NCI-H187 treated with DMSO at 0.1 percent for 48 hours (cell line): ENCODE results near the gene ZC4H2.
"Not testable (repeated sequence)": the region's sequence is repeated elsewhere in the genome, so short reads cannot be mapped to it uniquely, and the experiment has no call there.

ENCODE experiments used
- DNase-seq: peaks from one replicate; lab custom pipeline; 2025; lab: John Stamatoyannopoulos, UW

Gene ZC4H2, protein sequence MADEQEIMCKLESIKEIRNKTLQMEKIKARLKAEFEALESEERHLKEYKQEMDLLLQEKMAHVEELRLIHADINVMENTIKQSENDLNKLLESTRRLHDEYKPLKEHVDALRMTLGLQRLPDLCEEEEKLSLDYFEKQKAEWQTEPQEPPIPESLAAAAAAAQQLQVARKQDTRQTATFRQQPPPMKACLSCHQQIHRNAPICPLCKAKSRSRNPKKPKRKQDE

DNA sequence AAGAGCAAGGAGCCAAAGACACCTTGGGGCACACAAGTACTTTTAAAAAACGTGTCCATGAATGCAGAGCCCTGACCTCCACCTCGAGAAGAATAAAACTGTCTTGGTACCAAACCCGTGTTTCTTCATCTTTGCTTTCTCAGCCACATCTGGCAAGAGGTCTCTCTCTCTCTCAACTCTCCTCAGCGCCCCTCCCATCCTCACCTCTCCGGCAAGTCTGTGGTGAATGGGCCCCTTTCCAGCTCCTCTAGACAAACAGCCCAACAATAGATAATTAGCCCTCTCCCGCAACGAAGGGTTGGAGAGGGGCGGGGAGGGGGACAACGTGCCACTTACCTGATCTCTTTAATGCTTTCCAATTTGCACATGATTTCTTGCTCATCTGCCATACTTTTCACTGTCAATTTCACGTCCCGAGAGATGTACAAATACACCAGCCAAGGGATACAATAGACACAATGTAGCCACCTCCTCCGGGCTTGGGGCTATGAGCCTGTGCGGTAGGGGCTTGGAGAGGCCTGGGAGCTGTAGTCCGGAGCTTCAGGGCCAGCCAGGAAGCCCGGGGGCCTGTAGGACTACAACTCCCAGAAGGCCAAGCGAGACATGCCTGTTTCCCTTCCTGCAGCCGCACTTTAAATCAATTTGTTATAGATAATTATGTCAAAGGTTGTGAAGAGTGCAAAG is at the start of gene ZC4H2:
Gene ZC4H2 (minus strand): TSS at position 462 of the 684 bp plus-strand sequence. CDS start 73 bp downstream, at position 389.
- no peak for DNase-seq

- DNase-seq = no peak
Observed at GRCh38 chrX:65017451-65017850, 41.2 kb upstream of the ZC4H2 start.

DNA sequence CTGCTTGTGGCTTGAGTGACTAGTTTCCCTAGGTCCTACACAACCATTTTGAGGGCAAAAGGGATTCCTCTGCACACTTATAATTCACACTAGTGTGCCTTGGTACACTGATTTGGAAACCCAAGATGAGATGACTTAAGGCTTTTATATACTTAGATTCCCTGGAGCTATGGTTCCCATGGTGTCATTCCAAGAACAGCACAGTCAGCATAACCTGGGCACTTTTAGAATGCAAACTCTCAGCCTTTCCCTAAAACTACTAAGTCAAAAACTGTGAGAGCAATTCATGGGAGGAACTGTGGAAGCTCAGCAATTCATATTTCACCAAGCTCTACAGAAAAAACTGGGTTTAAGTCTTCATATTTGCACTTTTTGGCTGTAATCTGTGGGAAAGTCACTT is 38.0 kb upstream of the ZC4H2 start:
- DNase-seq = no peak

GRCh38 chrX:65009459-65009858 is 33.2 kb upstream of the ZC4H2 start:
- DNase-seq = no peak

DNA sequence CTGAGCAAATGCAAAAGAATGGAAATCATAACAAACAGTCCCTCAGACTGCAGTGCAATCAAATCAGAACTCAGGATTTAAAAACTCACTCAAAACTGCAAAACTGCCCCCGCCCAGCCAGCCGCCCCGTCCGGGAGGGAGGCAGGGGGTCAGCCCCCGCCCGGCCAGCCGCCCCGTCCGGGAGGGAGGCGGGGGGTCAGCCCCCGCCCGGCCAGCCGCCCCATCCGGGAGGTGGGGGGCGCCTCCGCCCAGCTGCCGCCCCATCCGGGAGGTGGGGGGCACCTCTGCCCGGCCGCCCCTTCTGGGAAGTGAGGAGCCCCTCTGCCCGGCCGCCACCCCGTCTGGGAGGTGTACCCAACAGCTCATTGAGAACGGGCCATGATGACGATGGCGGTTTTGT is 26.0 kb upstream of the ZC4H2 start:
- not testable (repeated sequence) for DNase-seq

- no peak for DNase-seq
Observed at GRCh38 chrX:64996805-64997204, 20.6 kb upstream of the ZC4H2 start.

- DNase-seq = no peak
Observed at GRCh38 chrX:64994131-64994798, 18.0 kb upstream of the ZC4H2 start.

- no peak for DNase-seq
Observed at GRCh38 chrX:64977830-64978229, 1.6 kb upstream of the ZC4H2 start.

- DNase-seq = no peak
Observed at GRCh38 chrX:64977051-64977450, 801 bp upstream of the ZC4H2 start.

DNA sequence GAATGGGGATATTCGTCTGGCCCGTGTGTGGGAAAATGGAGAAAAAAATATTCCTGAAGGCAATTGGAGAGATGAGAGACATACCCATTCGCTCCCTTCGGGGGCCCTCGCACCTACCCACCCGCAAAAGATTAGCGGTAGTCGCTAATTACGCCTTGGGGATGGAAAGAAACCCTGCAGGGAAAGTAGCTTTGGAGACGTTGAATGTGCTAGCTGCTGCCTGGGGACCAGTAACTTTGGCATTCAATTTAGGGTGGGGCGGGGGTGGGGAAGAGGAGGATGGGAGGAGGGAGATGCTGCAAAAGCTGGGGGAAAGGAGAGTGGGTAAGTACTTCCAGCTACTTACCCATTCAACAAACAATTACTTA is 407 bp upstream of the ZC4H2 start:
- DNase-seq = no peak

DNA sequence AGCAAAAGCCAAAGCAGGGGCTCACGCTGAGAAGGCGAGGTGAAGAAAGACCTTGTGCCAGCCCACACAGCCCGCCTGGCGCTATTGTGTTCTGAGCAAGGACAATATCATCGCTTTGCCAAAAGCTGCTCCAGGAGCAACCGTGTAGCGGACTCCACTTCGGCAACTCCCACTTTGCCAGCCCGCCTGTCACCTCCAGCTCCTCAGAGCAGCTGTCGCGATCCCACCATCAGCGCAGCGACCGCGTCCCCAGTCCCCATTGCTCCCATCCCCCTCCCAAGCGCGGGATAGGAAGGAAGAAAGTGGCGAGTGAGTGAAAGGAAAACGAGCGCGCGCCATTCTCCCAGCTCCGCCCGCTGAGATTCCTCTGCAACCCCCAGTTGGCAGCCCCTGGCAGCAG is 759 bp downstream of the ZC4H2 start:
- no peak for DNase-seq

DNA sequence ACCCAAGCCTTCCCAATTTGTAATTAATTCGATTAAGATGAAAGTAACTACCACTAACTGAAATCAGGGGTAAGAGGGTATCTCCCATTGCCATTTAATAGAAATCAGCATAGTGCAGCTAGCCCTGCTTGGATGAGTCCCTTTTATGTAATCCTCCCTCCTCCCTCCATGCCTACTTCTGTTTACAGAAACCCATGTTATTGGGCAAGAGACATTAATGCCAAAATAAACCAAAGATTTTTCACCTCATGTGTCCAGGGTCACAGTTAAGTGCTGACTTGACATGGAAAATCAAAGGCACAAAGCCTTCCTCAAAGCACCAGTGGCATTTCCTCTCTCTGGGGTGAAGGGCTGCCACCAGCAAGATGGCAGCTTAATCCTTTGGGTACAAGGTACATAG is 50.8 kb downstream of the ZC4H2 start:
- no peak for DNase-seq

DNA sequence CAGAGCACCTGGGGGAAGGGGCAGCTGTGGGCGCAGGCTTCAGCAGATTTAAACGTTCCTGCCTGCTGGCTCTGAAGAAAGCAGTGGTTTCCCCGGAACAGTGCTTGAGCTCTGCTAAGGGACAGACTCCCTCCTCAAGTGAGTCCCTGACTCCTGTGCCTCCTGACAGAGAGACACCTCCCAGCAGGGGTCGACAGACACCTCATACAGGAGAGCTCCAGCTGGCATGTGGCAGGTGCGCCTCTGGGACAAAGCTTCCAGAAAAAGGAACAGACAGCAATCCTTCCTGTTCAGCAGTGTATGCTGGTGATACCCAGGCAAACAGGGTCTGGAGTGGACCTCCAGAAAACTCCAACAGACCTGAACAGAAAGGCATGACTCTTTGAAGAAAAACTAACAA is 68.1 kb downstream of the ZC4H2 start:
- DNase-seq = no peak

GRCh38 chrX:64894454-64895038 is 81.7 kb downstream of the ZC4H2 start:
- no peak for DNase-seq

DNA sequence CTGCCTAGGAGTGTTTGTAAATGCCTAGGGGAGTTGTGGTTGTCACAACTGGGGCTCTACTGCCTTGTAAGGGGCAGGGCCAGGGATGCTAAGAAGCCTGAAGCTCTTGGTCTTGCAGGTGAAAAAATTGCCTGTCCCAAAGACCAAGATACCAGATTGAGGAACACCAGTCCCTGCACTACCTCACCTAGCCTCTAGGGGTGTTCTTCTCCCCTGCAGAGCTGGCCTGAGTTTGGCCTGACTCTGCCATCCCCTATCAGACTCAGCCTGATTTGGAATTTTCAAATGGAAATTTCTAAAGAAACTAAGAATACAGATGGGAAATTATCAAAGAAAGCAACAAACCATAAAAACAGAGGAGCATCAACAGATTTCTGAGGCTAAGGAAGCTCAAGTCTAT is 90.4 kb downstream of the ZC4H2 start:
- DNase-seq = no peak

- DNase-seq = not testable (repeated sequence)
Observed at GRCh38 chrX:64878709-64879108, 97.5 kb downstream of the ZC4H2 start.

DNA sequence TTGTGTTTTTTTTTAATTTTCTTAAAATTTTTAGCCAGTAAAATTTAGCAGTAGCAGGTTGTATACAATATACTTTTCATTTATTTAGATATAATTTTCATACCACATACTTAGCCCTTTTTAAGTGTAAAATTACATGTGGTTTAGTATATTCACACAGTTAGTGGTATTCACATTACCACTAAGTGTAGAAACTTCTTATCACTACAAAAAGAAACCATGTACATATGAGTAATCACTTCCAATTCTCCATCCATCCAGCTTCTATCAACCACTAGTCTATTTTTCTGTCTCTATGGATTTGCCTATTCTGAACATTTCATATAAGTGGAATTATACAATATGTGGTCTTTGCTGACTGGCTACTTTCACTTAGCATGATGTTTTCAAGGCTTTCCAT is 109.0 kb downstream of the ZC4H2 start:
- no peak for DNase-seq
